ENCODE measurements around the gene CAMLG.

The CAMLG gene

DNA sequence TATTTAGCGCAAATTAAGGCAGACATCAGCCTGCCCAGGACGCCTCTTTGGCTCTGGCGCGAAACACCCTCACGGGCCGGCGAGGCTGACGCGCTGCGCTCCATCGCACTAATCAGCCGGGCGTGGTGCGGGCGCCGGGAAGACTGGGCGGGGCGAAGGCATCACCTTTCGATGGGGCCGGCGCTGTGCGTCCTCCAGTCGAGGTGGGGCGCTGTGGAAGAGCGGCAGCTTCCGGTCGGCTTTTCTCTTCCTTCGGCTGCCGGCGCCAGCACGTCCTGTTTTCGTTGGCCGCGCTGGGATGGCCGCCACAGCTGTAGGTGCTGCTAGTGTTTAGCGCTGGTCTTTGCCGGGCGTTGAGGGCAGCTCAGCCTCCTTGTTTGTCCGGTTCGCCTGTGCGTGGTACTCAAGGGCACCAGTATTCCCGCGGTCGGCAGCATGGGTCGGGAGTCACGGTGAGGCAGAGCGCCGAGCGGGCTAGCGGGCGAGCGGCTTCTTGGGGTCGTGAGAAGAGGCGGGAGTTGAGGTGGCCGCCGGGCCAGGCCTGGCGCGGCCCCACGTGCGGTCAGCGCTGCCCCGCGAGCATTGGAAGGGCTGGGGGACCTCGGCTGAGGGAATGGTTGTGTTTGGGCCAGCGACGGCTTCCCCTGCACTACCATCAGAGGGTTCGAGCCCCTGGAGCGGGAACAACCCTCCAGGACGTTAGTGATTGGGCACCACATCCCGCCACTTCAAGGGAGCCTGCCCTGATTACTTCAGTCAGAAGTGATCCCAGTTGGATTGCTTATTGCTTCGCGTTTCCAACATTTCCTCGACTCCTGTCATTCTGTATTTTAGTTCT, 20.4 kb downstream of the CAMLG start, which contains the start of gene DDX46 (continued):
- TF ChIP-seq PBX3 (CRISPR knock-in tag; IDR thresholded peaks at IDR 0.05): peak; percentile 71; the same call in 1 of the 2 replicates
- TF ChIP-seq, protein P1, sequence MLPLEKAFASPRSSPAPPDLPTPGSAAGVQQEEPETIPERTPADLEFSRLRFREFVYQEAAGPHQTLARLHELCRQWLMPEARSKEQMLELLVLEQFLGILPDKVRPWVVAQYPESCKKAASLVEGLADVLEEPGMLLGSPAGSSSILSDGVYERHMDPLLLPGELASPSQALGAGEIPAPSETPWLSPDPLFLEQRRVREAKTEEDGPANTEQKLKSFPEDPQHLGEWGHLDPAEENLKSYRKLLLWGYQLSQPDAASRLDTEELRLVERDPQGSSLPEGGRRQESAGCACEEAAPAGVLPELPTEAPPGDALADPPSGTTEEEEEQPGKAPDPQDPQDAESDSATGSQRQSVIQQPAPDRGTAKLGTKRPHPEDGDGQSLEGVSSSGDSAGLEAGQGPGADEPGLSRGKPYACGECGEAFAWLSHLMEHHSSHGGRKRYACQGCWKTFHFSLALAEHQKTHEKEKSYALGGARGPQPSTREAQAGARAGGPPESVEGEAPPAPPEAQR (tag by site-specific recombination; IDR thresholded peaks at IDR 0.05): no peak
- TF ChIP-seq KLF9 (tag by site-specific recombination; IDR thresholded peaks at IDR 0.05; ENCODE audit: low read depth): peak; percentile 81
- TF ChIP-seq EGR2 (tag by site-specific recombination; IDR thresholded peaks at IDR 0.05; ENCODE audit: low read depth): no peak
- peak; percentile 85 for TF ChIP-seq ZBTB48 (tag by site-specific recombination; IDR thresholded peaks at IDR 0.05)
- TF ChIP-seq ZNF132 (tag by site-specific recombination; IDR thresholded peaks at IDR 0.05; ENCODE audit: borderline replicate concordance): no peak
- no peak for TF ChIP-seq ZNF433 (tag by site-specific recombination; IDR thresholded peaks at IDR 0.05; ENCODE audit: low read depth)
- no peak for TF ChIP-seq ZNF146 (tag by site-specific recombination; IDR thresholded peaks at IDR 0.05)
- no peak for TF ChIP-seq OSR2 (tag by site-specific recombination; IDR thresholded peaks at IDR 0.05)
- TF ChIP-seq KLF1 (tag by site-specific recombination; IDR thresholded peaks at IDR 0.05): peak; percentile 82
- TF ChIP-seq ZBTB7A (tag by site-specific recombination; IDR thresholded peaks at IDR 0.05; ENCODE audit: low read depth): 0 out of 2 replicates have a peak, but pooled peaks have one; percentile 66
- TF ChIP-seq KLF16 (tag by site-specific recombination; IDR thresholded peaks at IDR 0.05): peak; percentile 76; the same call in 1 of the 2 replicates
- 0 out of 2 replicates have a peak, but pooled peaks have one; percentile 40 for TF ChIP-seq ZNF473 (tag by site-specific recombination; IDR thresholded peaks at IDR 0.05)
- no peak for TF ChIP-seq ZNF19 (tag by site-specific recombination; IDR thresholded peaks at IDR 0.05; ENCODE audit: low read depth)
- no peak for TF ChIP-seq ZNF266 (tag by site-specific recombination; IDR thresholded peaks at IDR 0.05; ENCODE audit: low read depth)
- no peak for TF ChIP-seq ZNF114 (tag by site-specific recombination; IDR thresholded peaks at IDR 0.05)
- TF ChIP-seq ZNF513 (tag by site-specific recombination; IDR thresholded peaks at IDR 0.05): no peak
- no peak for TF ChIP-seq SCRT2 (tag by site-specific recombination; IDR thresholded peaks at IDR 0.05)
- no peak for TF ChIP-seq ZNF791 (tag by site-specific recombination; IDR thresholded peaks at IDR 0.05)
- no peak for TF ChIP-seq ZNF362 (tag by site-specific recombination; IDR thresholded peaks at IDR 0.05)
- TF ChIP-seq GFI1B (tag by site-specific recombination; IDR thresholded peaks at IDR 0.05): no peak
- TF ChIP-seq, protein P2, sequence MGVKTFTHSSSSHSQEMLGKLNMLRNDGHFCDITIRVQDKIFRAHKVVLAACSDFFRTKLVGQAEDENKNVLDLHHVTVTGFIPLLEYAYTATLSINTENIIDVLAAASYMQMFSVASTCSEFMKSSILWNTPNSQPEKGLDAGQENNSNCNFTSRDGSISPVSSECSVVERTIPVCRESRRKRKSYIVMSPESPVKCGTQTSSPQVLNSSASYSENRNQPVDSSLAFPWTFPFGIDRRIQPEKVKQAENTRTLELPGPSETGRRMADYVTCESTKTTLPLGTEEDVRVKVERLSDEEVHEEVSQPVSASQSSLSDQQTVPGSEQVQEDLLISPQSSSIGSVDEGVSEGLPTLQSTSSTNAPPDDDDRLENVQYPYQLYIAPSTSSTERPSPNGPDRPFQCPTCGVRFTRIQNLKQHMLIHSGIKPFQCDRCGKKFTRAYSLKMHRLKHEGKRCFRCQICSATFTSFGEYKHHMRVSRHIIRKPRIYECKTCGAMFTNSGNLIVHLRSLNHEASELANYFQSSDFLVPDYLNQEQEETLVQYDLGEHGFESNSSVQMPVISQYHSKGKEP (tag by site-specific recombination; IDR thresholded peaks at IDR 0.05): no peak; the same call in 1 of the 2 replicates
- TF ChIP-seq KLF8 (tag by site-specific recombination; IDR thresholded peaks at IDR 0.05): peak; percentile 92; the same call in 1 of the 2 replicates
- TF ChIP-seq, protein P3, sequence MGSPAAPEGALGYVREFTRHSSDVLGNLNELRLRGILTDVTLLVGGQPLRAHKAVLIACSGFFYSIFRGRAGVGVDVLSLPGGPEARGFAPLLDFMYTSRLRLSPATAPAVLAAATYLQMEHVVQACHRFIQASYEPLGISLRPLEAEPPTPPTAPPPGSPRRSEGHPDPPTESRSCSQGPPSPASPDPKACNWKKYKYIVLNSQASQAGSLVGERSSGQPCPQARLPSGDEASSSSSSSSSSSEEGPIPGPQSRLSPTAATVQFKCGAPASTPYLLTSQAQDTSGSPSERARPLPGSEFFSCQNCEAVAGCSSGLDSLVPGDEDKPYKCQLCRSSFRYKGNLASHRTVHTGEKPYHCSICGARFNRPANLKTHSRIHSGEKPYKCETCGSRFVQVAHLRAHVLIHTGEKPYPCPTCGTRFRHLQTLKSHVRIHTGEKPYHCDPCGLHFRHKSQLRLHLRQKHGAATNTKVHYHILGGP (tag by site-specific recombination; IDR thresholded peaks at IDR 0.05): no peak
- TF ChIP-seq ZNF169 (tag by site-specific recombination; IDR thresholded peaks at IDR 0.05): no peak
- TF ChIP-seq ZNF214 (tag by site-specific recombination; IDR thresholded peaks at IDR 0.05; ENCODE audit: borderline replicate concordance): no peak
- TF ChIP-seq GLIS2 (tag by site-specific recombination; IDR thresholded peaks at IDR 0.05): peak; percentile 42; the same call in 1 of the 2 replicates
- peak; percentile 79 for TF ChIP-seq ZFP69B (tag by site-specific recombination; IDR thresholded peaks at IDR 0.05)
- TF ChIP-seq ZNF510 (tag by site-specific recombination; IDR thresholded peaks at IDR 0.05; ENCODE audit: insufficient replicate concordance): no peak
- TF ChIP-seq REPIN1 (tag by site-specific recombination; IDR thresholded peaks at IDR 0.05; ENCODE audit: low read depth): peak; percentile 15; the same call in 1 of the 2 replicates
- no peak for TF ChIP-seq ZNF155 (tag by site-specific recombination; IDR thresholded peaks at IDR 0.05)
- peak; percentile 48; the same call in 1 of the 2 replicates for TF ChIP-seq ZNF558 (tag by site-specific recombination; IDR thresholded peaks at IDR 0.05)
